ENCODE measurements around the gene EDEM1.

EDEM1 gene

GRCh38 chr3:5151586-5151985 lies 35.9 kb upstream of the EDEM1 start:
- peaks cover 95% of the 10 kb centered on the region for H3K79me2 ChIP-seq (ENCODE audit: control insufficient read depth, insufficient read depth, low read length, unreplicated experiment)
- H3K27me3 ChIP-seq (ENCODE audit: insufficient read depth, low read length): no peaks in the 10 kb centered on the region
- 0 out of 2 replicates have a peak, but pooled peaks cover 3% of the 10 kb centered on the region for H3K36me3 ChIP-seq (ENCODE audit: insufficient read depth, low read length)
- H3K27ac ChIP-seq (ENCODE audit: low read depth, low read length): no peak overlapping the region
- no peak overlapping the region for H3K4me3 ChIP-seq (ENCODE audit: low read depth, low read length)
- H3K4me1 ChIP-seq (ENCODE audit: control insufficient read depth, insufficient read depth, low read length, unreplicated experiment): no peaks in the 10 kb centered on the region
- no peak overlapping the region for H2AFZ ChIP-seq (ENCODE audit: low read length, unreplicated experiment)

- H3K27me3 ChIP-seq (ENCODE audit: insufficient read depth, low read length): no peaks in the 10 kb centered on the region
- peaks cover 95% of the 10 kb centered on the region for H3K79me2 ChIP-seq (ENCODE audit: control insufficient read depth, insufficient read depth, low read length, unreplicated experiment)
- no peaks in the 10 kb centered on the region for H3K36me3 ChIP-seq (ENCODE audit: insufficient read depth, low read length)
- no peak overlapping the region for H2AFZ ChIP-seq (ENCODE audit: low read length, unreplicated experiment)
- no peak overlapping the region for H3K27ac ChIP-seq (ENCODE audit: low read depth, low read length)
- no peaks in the 10 kb centered on the region for H3K4me1 ChIP-seq (ENCODE audit: control insufficient read depth, insufficient read depth, low read length, unreplicated experiment)
- no peak overlapping the region for H3K4me3 ChIP-seq (ENCODE audit: low read depth, low read length)
Measured at GRCh38 chr3:5153074-5153473, 34.4 kb upstream of the EDEM1 start.

GRCh38 chr3:5155241-5155640 lies 32.3 kb upstream of the EDEM1 start:
- Histone ChIP-seq H3K27ac (ENCODE audit: low read depth, low read length) (no peak overlapping the region), H3K79me2 (ENCODE audit: control insufficient read depth, insufficient read depth, low read length, unreplicated experiment) (peaks cover 90% of the 10 kb centered on the region), H3K4me3 (ENCODE audit: low read depth, low read length) (no peak overlapping the region), H2AFZ (ENCODE audit: low read length, unreplicated experiment) (no peak overlapping the region), H3K36me3 (ENCODE audit: insufficient read depth, low read length) (no peaks in the 10 kb centered on the region), H3K4me1 (ENCODE audit: control insufficient read depth, insufficient read depth, low read length, unreplicated experiment) (peaks cover 5% of the 10 kb centered on the region), H3K27me3 (ENCODE audit: insufficient read depth, low read length) (no peaks in the 10 kb centered on the region)

GRCh38 chr3:5160321-5160720 lies 27.2 kb upstream of the EDEM1 start:
- Histone ChIP-seq H3K27ac (ENCODE audit: low read depth, low read length) (no peak overlapping the region), H3K4me1 (ENCODE audit: control insufficient read depth, insufficient read depth, low read length, unreplicated experiment) (peaks cover 31% of the 10 kb centered on the region), H3K4me3 (ENCODE audit: low read depth, low read length) (no peak overlapping the region), H3K79me2 (ENCODE audit: control insufficient read depth, insufficient read depth, low read length, unreplicated experiment) (peaks cover 93% of the 10 kb centered on the region), H3K36me3 (ENCODE audit: insufficient read depth, low read length) (no peaks in the 10 kb centered on the region), H2AFZ (ENCODE audit: low read length, unreplicated experiment) (no peak overlapping the region), H3K27me3 (ENCODE audit: insufficient read depth, low read length) (no peaks in the 10 kb centered on the region)

GRCh38 chr3:5160940-5161858 lies 26.3 kb upstream of the EDEM1 start:
- peaks cover 92% of the 10 kb centered on the region for H3K79me2 ChIP-seq (ENCODE audit: control insufficient read depth, insufficient read depth, low read length, unreplicated experiment)
- H3K27me3 ChIP-seq (ENCODE audit: insufficient read depth, low read length): no peaks in the 10 kb centered on the region
- peaks cover 31% of the 10 kb centered on the region for H3K4me1 ChIP-seq (ENCODE audit: control insufficient read depth, insufficient read depth, low read length, unreplicated experiment)
- peak overlapping the region; percentile 42 for H3K27ac ChIP-seq (ENCODE audit: low read depth, low read length)
- H3K36me3 ChIP-seq (ENCODE audit: insufficient read depth, low read length): no peaks in the 10 kb centered on the region
- H2AFZ ChIP-seq (ENCODE audit: low read length, unreplicated experiment): no peak overlapping the region
- H3K4me3 ChIP-seq (ENCODE audit: low read depth, low read length): peak overlapping the region; percentile 5; the same call in 1 of the 2 replicates

GRCh38 chr3:5162102-5162501 lies 25.4 kb upstream of the EDEM1 start:
- peaks cover 31% of the 10 kb centered on the region for H3K4me1 ChIP-seq (ENCODE audit: control insufficient read depth, insufficient read depth, low read length, unreplicated experiment)
- no peaks in the 10 kb centered on the region for H3K27me3 ChIP-seq (ENCODE audit: insufficient read depth, low read length)
- H3K36me3 ChIP-seq (ENCODE audit: insufficient read depth, low read length): 0 out of 2 replicates have a peak, but pooled peaks cover 2% of the 10 kb centered on the region
- H3K79me2 ChIP-seq (ENCODE audit: control insufficient read depth, insufficient read depth, low read length, unreplicated experiment): peaks cover 92% of the 10 kb centered on the region
- no peak overlapping the region for H2AFZ ChIP-seq (ENCODE audit: low read length, unreplicated experiment)
- H3K27ac ChIP-seq (ENCODE audit: low read depth, low read length): peak overlapping the region; percentile 42
- no peak overlapping the region for H3K4me3 ChIP-seq (ENCODE audit: low read depth, low read length)

GRCh38 chr3:5165698-5166097 lies 21.8 kb upstream of the EDEM1 start:
- Histone ChIP-seq H3K36me3 (ENCODE audit: insufficient read depth, low read length) (0 out of 2 replicates have a peak, but pooled peaks cover 3% of the 10 kb centered on the region), H3K27me3 (ENCODE audit: insufficient read depth, low read length) (no peaks in the 10 kb centered on the region), H3K79me2 (ENCODE audit: control insufficient read depth, insufficient read depth, low read length, unreplicated experiment) (peaks cover 93% of the 10 kb centered on the region), H3K4me3 (ENCODE audit: low read depth, low read length) (no peak overlapping the region), H2AFZ (ENCODE audit: low read length, unreplicated experiment) (no peak overlapping the region), H3K4me1 (ENCODE audit: control insufficient read depth, insufficient read depth, low read length, unreplicated experiment) (peaks cover 31% of the 10 kb centered on the region), H3K27ac (ENCODE audit: low read depth, low read length) (no peak overlapping the region)

GRCh38 chr3:5166846-5167245 lies 20.7 kb upstream of the EDEM1 start:
- H2AFZ ChIP-seq (ENCODE audit: low read length, unreplicated experiment): no peak overlapping the region
- H3K4me1 ChIP-seq (ENCODE audit: control insufficient read depth, insufficient read depth, low read length, unreplicated experiment): peaks cover 20% of the 10 kb centered on the region
- no peak overlapping the region for H3K27ac ChIP-seq (ENCODE audit: low read depth, low read length)

GRCh38 chr3:5168110-5168509 lies 19.4 kb upstream of the EDEM1 start:
- peaks cover 10% of the 10 kb centered on the region for H3K4me1 ChIP-seq (ENCODE audit: control insufficient read depth, insufficient read depth, low read length, unreplicated experiment)
- peaks cover 73% of the 10 kb centered on the region for H3K79me2 ChIP-seq (ENCODE audit: control insufficient read depth, insufficient read depth, low read length, unreplicated experiment)
- no peaks in the 10 kb centered on the region for H3K27me3 ChIP-seq (ENCODE audit: insufficient read depth, low read length)

More at GRCh38 chr3:5166846-5167245, 20.7 kb upstream of the EDEM1 start:
- Histone ChIP-seq H3K36me3 (ENCODE audit: insufficient read depth, low read length) (peaks cover 3% of the 10 kb centered on the region; the same call in 1 of the 2 replicates), H3K4me3 (ENCODE audit: low read depth, low read length) (no peak overlapping the region), H3K27me3 (ENCODE audit: insufficient read depth, low read length) (no peaks in the 10 kb centered on the region), H3K79me2 (ENCODE audit: control insufficient read depth, insufficient read depth, low read length, unreplicated experiment) (peaks cover 85% of the 10 kb centered on the region)

GRCh38 chr3:5169807-5170206 lies 17.7 kb upstream of the EDEM1 start:
- Histone ChIP-seq H3K36me3 (ENCODE audit: insufficient read depth, low read length) (peaks cover 15% of the 10 kb centered on the region), H3K27ac (ENCODE audit: low read depth, low read length) (no peak overlapping the region), H3K79me2 (ENCODE audit: control insufficient read depth, insufficient read depth, low read length, unreplicated experiment) (peaks cover 56% of the 10 kb centered on the region), H2AFZ (ENCODE audit: low read length, unreplicated experiment) (no peak overlapping the region), H3K4me1 (ENCODE audit: control insufficient read depth, insufficient read depth, low read length, unreplicated experiment) (peaks cover 10% of the 10 kb centered on the region), H3K4me3 (ENCODE audit: low read depth, low read length) (no peak overlapping the region), H3K27me3 (ENCODE audit: insufficient read depth, low read length) (no peaks in the 10 kb centered on the region)

More at GRCh38 chr3:5168110-5168509, 19.4 kb upstream of the EDEM1 start:
- no peak overlapping the region for H3K4me3 ChIP-seq (ENCODE audit: low read depth, low read length)
- H3K27ac ChIP-seq (ENCODE audit: low read depth, low read length): no peak overlapping the region
- no peak overlapping the region for H2AFZ ChIP-seq (ENCODE audit: low read length, unreplicated experiment)
- H3K36me3 ChIP-seq (ENCODE audit: insufficient read depth, low read length): peaks cover 6% of the 10 kb centered on the region

GRCh38 chr3:5170975-5171374 lies 16.5 kb upstream of the EDEM1 start:
- no peak overlapping the region for H3K4me3 ChIP-seq (ENCODE audit: low read depth, low read length)
- H3K27me3 ChIP-seq (ENCODE audit: insufficient read depth, low read length): no peaks in the 10 kb centered on the region
- peaks cover 10% of the 10 kb centered on the region for H3K4me1 ChIP-seq (ENCODE audit: control insufficient read depth, insufficient read depth, low read length, unreplicated experiment)
- no peak overlapping the region for H2AFZ ChIP-seq (ENCODE audit: low read length, unreplicated experiment)
- peaks cover 45% of the 10 kb centered on the region for H3K79me2 ChIP-seq (ENCODE audit: control insufficient read depth, insufficient read depth, low read length, unreplicated experiment)
- no peak overlapping the region for H3K27ac ChIP-seq (ENCODE audit: low read depth, low read length)
- peaks cover 20% of the 10 kb centered on the region for H3K36me3 ChIP-seq (ENCODE audit: insufficient read depth, low read length)

All from ACC112 (cell line).